MCF 10A (cell line): ENCODE results near the gene ADGRF3. TPM values are rescaled to one million over a fixed set of nuclear protein-coding genes. Genes with fewer than 3 reads are reported as not detected.

Source experiments
- BruUV-seq: library from RNA; stranded (reverse); fragments of 400-500 nt; replicated peaks from 2 replicates; lab custom pipeline; 2021; lab: Mats Ljungman, UMichigan
- CTCF ChIA-PET: fragments of 300-600 bp; sonication (Branson Sonifier 250); formaldehyde crosslinking; extraction: SDS; loops from one replicate; lab custom pipeline; 2021; ENCODE audit warnings: antibody characterized with exemption, inconsistent platforms; lab: Yijun Ruan, JAX
- POLR2A ChIA-PET: fragments of 300-600, 350-650 bp; sonication (Branson Sonifier 250); formaldehyde crosslinking; extraction: SDS; loops from one replicate; lab custom pipeline; 2020; ENCODE audit warnings: antibody characterized with exemption, inconsistent platforms; lab: Yijun Ruan, JAX
- DNase-seq: peaks from one replicate; pipeline ENCODE4 v3.0.0-alpha.2; 2018; ENCODE audit not compliant: unreplicated experiment
- H3K27ac Mint-ChIP-seq: one replicate; pipeline ENCODE4 v1.8.0; 2022; ENCODE audit warnings: mild to moderate bottlenecking, low read depth, mixed read lengths; ENCODE audit not compliant: unreplicated experiment
- H3K27me3 Mint-ChIP-seq: one replicate; pipeline ENCODE4 v1.8.0; 2022; ENCODE audit warnings: mixed read lengths; ENCODE audit not compliant: insufficient read depth, unreplicated experiment
- H3K36me3 Mint-ChIP-seq: one replicate; pipeline ENCODE4 v1.8.0; 2022; ENCODE audit warnings: mild to moderate bottlenecking, moderate library complexity, mixed read lengths; ENCODE audit not compliant: insufficient read depth, unreplicated experiment
- H3K4me1 Mint-ChIP-seq: one replicate; pipeline ENCODE4 v1.8.0; 2022; ENCODE audit warnings: mixed read lengths; ENCODE audit not compliant: insufficient read depth, unreplicated experiment
- H3K4me3 Mint-ChIP-seq: one replicate; pipeline ENCODE4 v1.8.0; 2022; ENCODE audit warnings: mild to moderate bottlenecking, moderate library complexity, mixed read lengths; ENCODE audit not compliant: unreplicated experiment
- H3K9me3 Mint-ChIP-seq: one replicate; pipeline ENCODE4 v1.8.0; 2022; ENCODE audit warnings: mixed read lengths; ENCODE audit not compliant: unreplicated experiment
- intact Hi-C: fragments of 100-400 bp; cut with micrococcal nuclease; formaldehyde crosslinking; loops from 2 replicates; pipeline ENCODE4 v1.14.1; 2022
- total RNA-seq: library from RNA; stranded (reverse); gene quantifications from 2 replicates; pipeline ENCODE4 v1.2.3, GENCODE V29; 2022
- TF ChIP-seq, protein P1 (sequence below): fragments of 200-600 bp; IDR thresholded peaks from one replicate; pipeline ENCODE4 v1.8.0; 2022; ENCODE audit warnings: antibody characterized with exemption, mild to moderate bottlenecking; ENCODE audit not compliant: unreplicated experiment

Gene ADGRF3
- total RNA-seq, 1 experiment from 2014 or later, result not detected

DNA sequence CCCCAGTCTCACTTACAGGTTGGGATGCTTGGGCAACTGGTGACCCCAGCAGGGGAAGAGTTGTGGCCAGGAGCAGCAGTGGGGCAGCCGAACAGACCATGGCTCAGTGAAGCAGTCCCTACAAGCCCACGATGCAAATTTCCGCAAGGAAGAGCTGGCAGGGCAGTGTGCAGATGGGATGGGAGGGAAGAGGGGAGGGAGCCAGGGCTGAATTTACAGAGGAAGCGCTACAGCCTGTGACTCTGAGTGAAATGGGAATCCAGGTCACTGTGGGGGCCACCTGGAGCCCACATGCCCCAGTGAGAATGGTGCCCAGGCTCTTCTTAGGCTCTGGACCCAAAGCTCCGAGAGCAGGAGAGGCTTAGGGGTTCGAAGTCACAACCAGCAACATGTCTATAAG is 27.6 kb downstream of the ADGRF3 start:
- CTCF ChIA-PET, result interaction anchor here (1.0 kb wide), 2 partner anchors 16 to 69 kb away, joined by 3 read pairs; no protein-coding TSS in a partner anchor
- no TSS peak for BruUV-seq
- no peaks in the 10 kb centered on the region for H3K27me3 Mint-ChIP-seq
- DNase-seq, result no peak
- H3K27ac Mint-ChIP-seq, result no peak overlapping the region
- no peak overlapping the region for H3K4me3 Mint-ChIP-seq
- TF ChIP-seq, protein P1, sequence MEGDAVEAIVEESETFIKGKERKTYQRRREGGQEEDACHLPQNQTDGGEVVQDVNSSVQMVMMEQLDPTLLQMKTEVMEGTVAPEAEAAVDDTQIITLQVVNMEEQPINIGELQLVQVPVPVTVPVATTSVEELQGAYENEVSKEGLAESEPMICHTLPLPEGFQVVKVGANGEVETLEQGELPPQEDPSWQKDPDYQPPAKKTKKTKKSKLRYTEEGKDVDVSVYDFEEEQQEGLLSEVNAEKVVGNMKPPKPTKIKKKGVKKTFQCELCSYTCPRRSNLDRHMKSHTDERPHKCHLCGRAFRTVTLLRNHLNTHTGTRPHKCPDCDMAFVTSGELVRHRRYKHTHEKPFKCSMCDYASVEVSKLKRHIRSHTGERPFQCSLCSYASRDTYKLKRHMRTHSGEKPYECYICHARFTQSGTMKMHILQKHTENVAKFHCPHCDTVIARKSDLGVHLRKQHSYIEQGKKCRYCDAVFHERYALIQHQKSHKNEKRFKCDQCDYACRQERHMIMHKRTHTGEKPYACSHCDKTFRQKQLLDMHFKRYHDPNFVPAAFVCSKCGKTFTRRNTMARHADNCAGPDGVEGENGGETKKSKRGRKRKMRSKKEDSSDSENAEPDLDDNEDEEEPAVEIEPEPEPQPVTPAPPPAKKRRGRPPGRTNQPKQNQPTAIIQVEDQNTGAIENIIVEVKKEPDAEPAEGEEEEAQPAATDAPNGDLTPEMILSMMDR, result no peak
- POLR2A ChIA-PET, result interaction anchor here (1.4 kb wide), 1 partner anchor 72 kb away, joined by 4 read pairs; no protein-coding TSS in a partner anchor
- H3K36me3 Mint-ChIP-seq, result no peaks in the 10 kb centered on the region
- H3K4me1 Mint-ChIP-seq, result no peaks in the 10 kb centered on the region
- intact Hi-C loops, result no loop called here
- H3K9me3 Mint-ChIP-seq, result no peaks in the 10 kb centered on the region

DNA sequence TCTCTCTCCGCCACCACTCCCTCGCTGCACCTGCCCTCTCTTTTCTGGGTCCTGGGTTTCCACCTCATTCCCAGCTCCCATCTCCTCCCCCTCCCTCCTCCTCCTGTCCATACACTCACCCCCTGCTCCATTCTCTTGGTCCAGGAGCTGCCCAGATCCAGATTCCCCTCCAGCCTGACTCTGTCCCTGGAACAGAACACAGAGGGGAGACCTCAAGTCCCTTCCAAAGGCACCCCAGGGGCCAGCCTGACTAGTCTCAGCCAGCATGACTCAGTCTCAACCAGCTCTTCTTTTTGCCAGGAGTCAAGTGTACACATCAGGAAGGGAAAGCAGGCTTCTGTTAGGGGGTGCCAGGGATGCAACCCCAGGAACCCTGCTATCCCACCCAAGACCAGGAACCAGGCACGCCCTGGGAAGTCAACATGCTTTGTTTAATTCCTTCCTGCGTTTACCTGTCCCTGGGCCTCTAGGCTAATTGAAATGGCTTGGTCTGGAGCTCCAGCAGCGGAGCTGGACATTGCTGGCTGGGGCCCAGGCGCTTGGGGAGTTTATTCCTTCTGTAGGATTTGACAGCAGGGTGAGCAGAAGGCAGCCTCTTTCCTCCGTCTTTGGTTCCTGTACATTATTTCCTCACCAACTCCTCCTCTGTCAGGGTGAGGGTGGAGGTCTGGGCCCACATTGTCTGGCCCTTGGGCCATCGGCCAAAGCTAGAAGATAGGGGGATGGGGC is 29.0 kb downstream of the ADGRF3 start:
- H3K9me3 Mint-ChIP-seq, result no peaks in the 10 kb centered on the region
- no peaks in the 10 kb centered on the region for H3K4me1 Mint-ChIP-seq
- POLR2A ChIA-PET, result interaction anchor here (1.3 kb wide), 1 partner anchor 11 kb away, joined by 4 read pairs; no protein-coding TSS in a partner anchor
- H3K27me3 Mint-ChIP-seq, result no peaks in the 10 kb centered on the region
- DNase-seq, result no peak
- H3K27ac Mint-ChIP-seq, result no peak overlapping the region
- CTCF ChIA-PET, result interaction anchor here (1.0 to 1.3 kb wide), 2 partner anchors 11 to 68 kb away, joined by 3 read pairs; no protein-coding TSS in a partner anchor
- H3K36me3 Mint-ChIP-seq, result no peaks in the 10 kb centered on the region
- TF ChIP-seq, protein P1, result no peak
- BruUV-seq, result no TSS peak
- intact Hi-C loops, result no loop called here
- no peak overlapping the region for H3K4me3 Mint-ChIP-seq

DNA sequence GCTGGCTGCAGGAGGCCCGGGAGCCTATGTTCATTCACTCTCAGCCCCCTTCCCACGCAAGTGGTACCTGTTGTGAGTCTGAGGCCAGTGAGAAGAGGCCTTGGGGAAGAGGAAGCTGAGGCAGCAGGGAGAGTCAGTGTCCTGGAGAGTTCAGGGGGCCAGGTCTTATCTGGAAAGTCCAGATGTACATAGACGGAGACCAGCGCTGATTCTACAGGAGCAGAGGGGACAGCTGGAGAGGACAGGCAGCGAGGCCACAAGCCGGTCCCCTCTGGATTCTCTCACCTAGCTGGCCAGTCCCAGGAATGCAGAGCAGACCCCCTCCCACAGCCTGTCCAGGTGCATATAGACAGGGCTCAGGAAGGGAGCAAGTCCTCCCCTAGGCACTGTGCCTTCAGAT is 29.7 kb downstream of the ADGRF3 start:
- intact Hi-C loops, result no loop called here
- H3K36me3 Mint-ChIP-seq, result no peaks in the 10 kb centered on the region
- ChIA-PET POLR2A (no interaction called here), CTCF (interaction anchor here (1.3 kb wide), 2 partner anchors 10 kb away, joined by 3 read pairs; no protein-coding TSS in a partner anchor)
- H3K27ac Mint-ChIP-seq, result no peak overlapping the region
- no peaks in the 10 kb centered on the region for H3K4me1 Mint-ChIP-seq
- TF ChIP-seq, protein P1, result no peak
- no peak for DNase-seq
- BruUV-seq, result no TSS peak
- H3K27me3 Mint-ChIP-seq, result no peaks in the 10 kb centered on the region
- no peak overlapping the region for H3K4me3 Mint-ChIP-seq
- H3K9me3 Mint-ChIP-seq, result no peaks in the 10 kb centered on the region

DNA sequence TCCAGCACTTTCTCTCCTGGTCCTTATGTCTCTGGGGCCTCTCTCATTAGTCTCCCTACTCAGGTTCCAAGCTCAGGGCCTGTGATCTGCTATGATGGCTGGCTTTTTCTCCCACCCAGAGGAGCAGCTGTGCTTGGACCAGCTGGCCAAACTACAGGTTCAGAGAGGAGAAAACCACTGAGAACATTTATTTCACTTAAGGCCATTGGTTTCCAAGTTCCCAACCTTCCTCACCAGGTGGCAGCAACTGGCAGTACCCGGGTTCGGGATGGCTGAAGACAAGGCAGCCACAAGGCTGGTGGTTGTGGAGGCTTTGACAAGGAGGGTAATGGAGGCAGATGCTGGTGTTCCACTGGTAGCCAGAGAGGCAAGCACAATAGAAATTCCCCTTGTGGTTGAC is 30.5 kb downstream of the ADGRF3 start:
- intact Hi-C loops, result no loop called here
- H3K4me3 Mint-ChIP-seq, result no peak overlapping the region
- no peaks in the 10 kb centered on the region for H3K27me3 Mint-ChIP-seq
- ChIA-PET CTCF (interaction anchor here (0.7 to 1.3 kb wide), 2 partner anchors 11 to 25 kb away, joined by 3 read pairs; no protein-coding TSS in a partner anchor), POLR2A (interaction anchor here (0.6 kb wide), 1 partner anchor 17 kb away, joined by 3 read pairs; no protein-coding TSS in a partner anchor)
- H3K36me3 Mint-ChIP-seq, result no peaks in the 10 kb centered on the region
- BruUV-seq, result no TSS peak
- no peak for DNase-seq
- no peaks in the 10 kb centered on the region for H3K4me1 Mint-ChIP-seq
- H3K9me3 Mint-ChIP-seq, result no peaks in the 10 kb centered on the region
- no peak overlapping the region for H3K27ac Mint-ChIP-seq
- TF ChIP-seq, protein P1, result peak; percentile 21
